HG02678 (cell line): ENCODE results near the gene ZNF160.
"Not testable (repeated sequence)": the region's sequence is repeated elsewhere in the genome, so short reads cannot be mapped to it uniquely, and the experiment has no call there.

Source experiments
- ATAC-seq: cut with Tn5 transposase; IDR thresholded peaks from one replicate; pipeline ENCODE4 v1.9.1; 2021; ENCODE audit warnings: mild to moderate bottlenecking, moderate library complexity; ENCODE audit not compliant: unreplicated experiment

ZNF160 gene

GRCh38 chr19:53034054-53034453 lies 69.2 kb downstream of the ZNF160 start:
- no peak for ATAC-seq

GRCh38 chr19:53028306-53028705 lies 74.9 kb downstream of the ZNF160 start:
- not testable (repeated sequence) for ATAC-seq

- ATAC-seq, result no peak
Measured at GRCh38 chr19:53019684-53020083, 83.5 kb downstream of the ZNF160 start.
